Bronchial epithelial cell (primary cell): ENCODE data around the gene FRAT1. TPM values are rescaled to one million over a fixed set of nuclear protein-coding genes. Genes with fewer than 3 reads are reported as not detected.

Experiments
- DNase-seq: peaks from one replicate; pipeline ENCODE4 v3.0.0-alpha.2; 2010; ENCODE audit warnings: low read depth
- FAIRE-seq: peaks from 2 replicates; lab custom pipeline; 2011; peaks lifted over from hg19 to GRCh38; lab: Jason Lieb, UNC
- H3K27me3 ChIP-seq: 2 replicates; pipeline ENCODE4 v1.5.1; 2011; ENCODE audit warnings: low read length; ENCODE audit not compliant: control insufficient read depth, insufficient read depth
- H3K36me3 ChIP-seq: 2 replicates; pipeline ENCODE4 v1.5.1; 2011; ENCODE audit warnings: low read length; ENCODE audit not compliant: control insufficient read depth, insufficient read depth
- H3K4me3 ChIP-seq: 2 replicates; pipeline ENCODE4 v1.5.1; 2011; ENCODE audit warnings: mild to moderate bottlenecking, low read depth, low read length, control low read depth
- total RNA-seq: library from RNA; depleted of rRNA; stranded (reverse); fragments of >200 nt; gene quantifications from 2 replicates; pipeline ENCODE4 v1.2.1, GENCODE V29; 2014
- TF ChIP-seq, protein P1 (sequence below): IDR thresholded peaks from 2 replicates; pipeline ENCODE4 v1.5.1; 2011; ENCODE audit warnings: mild to moderate bottlenecking, moderate library complexity, low read length, control low read depth, inconsistent platforms; ENCODE audit not compliant: insufficient read depth, severe bottlenecking

The FRAT1 gene
- total RNA-seq, 1 donor from 2014 or later = 1.6 TPM

DNA sequence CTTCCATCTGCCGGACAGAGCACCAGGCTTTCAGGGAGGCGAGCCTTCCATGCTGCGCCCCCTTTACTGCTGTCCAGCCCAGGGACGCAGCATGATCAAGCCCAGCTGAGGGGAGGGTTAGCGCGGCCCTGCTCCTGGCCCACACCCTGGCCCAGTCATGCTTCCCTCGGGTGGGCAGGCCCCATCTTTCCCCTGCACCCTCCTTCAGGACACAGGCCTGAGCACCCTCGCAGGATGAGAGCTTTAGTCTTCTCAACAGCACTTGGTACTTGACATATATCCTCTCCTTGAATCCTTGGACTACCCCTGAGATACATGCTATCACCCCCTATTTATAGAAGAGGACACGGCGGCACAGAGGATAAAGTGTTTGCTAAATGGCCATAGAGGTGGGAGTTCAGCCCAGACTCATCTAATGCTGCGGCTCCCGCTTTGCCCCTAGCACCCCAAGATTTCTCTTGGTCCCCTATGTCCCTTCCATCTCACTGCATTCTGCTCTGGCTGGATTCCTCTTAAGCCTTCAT lies 48.1 kb downstream of the FRAT1 start:
- DNase-seq (no peak), FAIRE-seq (no peak)
- Histone ChIP-seq H3K4me3 (no peak overlapping the region), H3K27me3 (no peaks in the 10 kb centered on the region), H3K36me3 (peaks cover 42% of the 10 kb centered on the region)
- TF ChIP-seq, protein P1, sequence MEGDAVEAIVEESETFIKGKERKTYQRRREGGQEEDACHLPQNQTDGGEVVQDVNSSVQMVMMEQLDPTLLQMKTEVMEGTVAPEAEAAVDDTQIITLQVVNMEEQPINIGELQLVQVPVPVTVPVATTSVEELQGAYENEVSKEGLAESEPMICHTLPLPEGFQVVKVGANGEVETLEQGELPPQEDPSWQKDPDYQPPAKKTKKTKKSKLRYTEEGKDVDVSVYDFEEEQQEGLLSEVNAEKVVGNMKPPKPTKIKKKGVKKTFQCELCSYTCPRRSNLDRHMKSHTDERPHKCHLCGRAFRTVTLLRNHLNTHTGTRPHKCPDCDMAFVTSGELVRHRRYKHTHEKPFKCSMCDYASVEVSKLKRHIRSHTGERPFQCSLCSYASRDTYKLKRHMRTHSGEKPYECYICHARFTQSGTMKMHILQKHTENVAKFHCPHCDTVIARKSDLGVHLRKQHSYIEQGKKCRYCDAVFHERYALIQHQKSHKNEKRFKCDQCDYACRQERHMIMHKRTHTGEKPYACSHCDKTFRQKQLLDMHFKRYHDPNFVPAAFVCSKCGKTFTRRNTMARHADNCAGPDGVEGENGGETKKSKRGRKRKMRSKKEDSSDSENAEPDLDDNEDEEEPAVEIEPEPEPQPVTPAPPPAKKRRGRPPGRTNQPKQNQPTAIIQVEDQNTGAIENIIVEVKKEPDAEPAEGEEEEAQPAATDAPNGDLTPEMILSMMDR = no peak

Other genes starting within 250 kb of the FRAT1 start
- gene SLIT1, start 133.3 kb upstream of the FRAT1 start, total RNA-seq = under 0.01 and 0.51 TPM in 2 replicates
- gene ARHGAP19, start 26.6 kb upstream of the FRAT1 start, total RNA-seq = 4.7 and 6.7 TPM in 2 replicates
- gene FRAT2, start 15.5 kb downstream of the FRAT1 start, total RNA-seq = 8.2 and 11.3 TPM in 2 replicates
- 28.0 and 35.3 TPM in 2 replicates for gene RRP12, start 82.1 kb downstream of the FRAT1 start, total RNA-seq
- 404 and 490 TPM in 2 replicates for gene PGAM1, start 106.9 kb downstream of the FRAT1 start, total RNA-seq
- gene EXOSC1, start 126.7 kb downstream of the FRAT1 start, total RNA-seq = 30.9 and 34.2 TPM in 2 replicates
- gene ZDHHC16, start 126.9 kb downstream of the FRAT1 start, total RNA-seq = 31.9 and 37.6 TPM in 2 replicates
- 23.2 and 38.2 TPM in 2 replicates for gene MMS19, start 179.2 kb downstream of the FRAT1 start, total RNA-seq
- gene UBTD1, start 179.7 kb downstream of the FRAT1 start, total RNA-seq = 11.1 and 12.4 TPM in 2 replicates